HCT116 (cell line): ENCODE data around the gene MED13L. TPM values are rescaled to one million over a fixed set of nuclear protein-coding genes. Genes with fewer than 3 reads are reported as not detected.

Source experiments
- ATAC-seq: fragments of 200-7000 bp; cut with Tn5 transposase; 2 replicates; pipeline ENCODE4 v1.9.1; 2020; ENCODE audit warnings: mild to moderate bottlenecking, moderate library complexity
- BruUV-seq: library from RNA; stranded (reverse); fragments of 400-500 nt; replicated peaks from 2 replicates; lab custom pipeline; 2021; lab: Mats Ljungman, UMichigan
- CTCF ChIA-PET: fragments of 300-600 bp; sonication (Branson Sonifier 250); formaldehyde crosslinking; loops from one replicate; lab custom pipeline; 2021; ENCODE audit warnings: antibody characterized with exemption; lab: Charles Lee
- POLR2A ChIA-PET: fragments of 300-600, 350-600 bp; sonication (Branson Sonifier 250); formaldehyde crosslinking; loops from one replicate; lab custom pipeline; 2021; ENCODE audit warnings: antibody characterized with exemption; lab: Charles Lee
- RAD21 ChIA-PET, 2 experiments: fragments of 300-600 bp; sonication (Branson Sonifier 250); formaldehyde crosslinking; loops; one replicate each; lab custom pipeline; 2023; ENCODE audit warnings: low total read pairs in 2 of 2; ENCODE audit not compliant: uncharacterized antibody in 2 of 2, unreplicated experiment in 2 of 2, low non-redundant PET in 1 of 2; lab: Charles Lee
- DNase-seq: peaks from one replicate; pipeline ENCODE4 v3.0.0-alpha.2; 2010; ENCODE audit warnings: low read depth, low spot score
- H2AFZ ChIP-seq: fragments of 200-600 bp; shearing (Covaris generic), sonication (generic); 2 replicates; pipeline ENCODE4 v1.6.1; 2017; ENCODE audit warnings: low read depth, mixed run types, mixed read lengths, antibody characterized with exemption, low read length; ENCODE audit not compliant: poor library complexity, severe bottlenecking
- H3K27ac ChIP-seq: 2 replicates; pipeline ENCODE4 v1.5.1; 2012; ENCODE audit warnings: low read depth, low read length
- H3K27me3 ChIP-seq: fragments of 200-600 bp; sonication (generic); 2 replicates; pipeline ENCODE4 v1.6.1; 2016; ENCODE audit warnings: mixed run types, low read length, mixed read lengths; ENCODE audit not compliant: insufficient read depth
- H3K36me3 ChIP-seq, 2 experiments: fragments of 200-500 bp in 1 of 2; fragments of 200-600 bp in 1 of 2; sonication (Bioruptor generic) in 1 of 2; sonication (generic) in 1 of 2; 2 replicates each; pipeline versions ENCODE4 v1.5.1 to v1.6.1; 2014 to 2016; ENCODE audit warnings: low read length in 2 of 2, inconsistent platforms in 1 of 2, mixed read lengths in 1 of 2, mixed run types in 1 of 2; ENCODE audit not compliant: insufficient read depth in 2 of 2, control insufficient read depth in 1 of 2
- H3K4me1 ChIP-seq, 2 experiments: fragments of 200-600 bp in 1 of 2; sonication (generic) in 1 of 2; 2 replicates each; pipeline versions ENCODE4 v1.5.1 to v1.6.1; 2012 to 2017; ENCODE audit warnings: low read length in 2 of 2, inconsistent platforms in 1 of 2, mild to moderate bottlenecking in 1 of 2, mixed read lengths in 1 of 2, mixed run types in 1 of 2, moderate library complexity in 1 of 2; ENCODE audit not compliant: insufficient read depth in 2 of 2, control insufficient read depth in 1 of 2
- H3K4me2 ChIP-seq: fragments of 200-600 bp; sonication (generic); 2 replicates; pipeline ENCODE4 v1.6.1; 2017; ENCODE audit warnings: mixed run types, low read length, mixed read lengths
- H3K4me3 ChIP-seq, 2 experiments: fragments of 200-600 bp in 1 of 2; sonication (generic) in 1 of 2; replicated peaks in 1 of 2; 2 replicates each; pipeline ENCODE4 v1.5.1; 2011 to 2016; ENCODE audit warnings: low read length in 2 of 2, control low read depth in 1 of 2, low read depth in 1 of 2, mild to moderate bottlenecking in 1 of 2, mixed read lengths in 1 of 2, mixed run types in 1 of 2
- H3K79me2 ChIP-seq: fragments of 200-600 bp; sonication (generic); 2 replicates; pipeline ENCODE4 v1.6.1; 2017; ENCODE audit warnings: mild to moderate bottlenecking, mixed run types, low read length, moderate library complexity, mixed read lengths; ENCODE audit not compliant: insufficient read depth
- H3K9ac ChIP-seq: fragments of 200-600 bp; sonication (generic); 2 replicates; pipeline ENCODE4 v1.6.1; 2016; ENCODE audit warnings: low read length, mixed read lengths
- H3K9me2 ChIP-seq: fragments of 200-600 bp; sonication (generic), shearing (Covaris generic); 2 replicates; pipeline ENCODE4 v1.6.1; 2017; ENCODE audit warnings: mixed run types, mild to moderate bottlenecking, moderate library complexity; ENCODE audit not compliant: insufficient read depth
- H3K9me3 ChIP-seq, 2 experiments: fragments of 200-500 bp in 1 of 2; fragments of 200-600 bp in 1 of 2; sonication (Bioruptor generic) in 1 of 2; sonication (generic) in 1 of 2; 2 replicates each; pipeline ENCODE4 v1.6.1; 2014 to 2017; ENCODE audit warnings: low read length in 2 of 2, mixed read lengths in 2 of 2, inconsistent platforms in 1 of 2, low read depth in 1 of 2, mild to moderate bottlenecking in 1 of 2, mixed run types in 1 of 2, moderate library complexity in 1 of 2; ENCODE audit not compliant: control insufficient read depth in 1 of 2, insufficient read depth in 1 of 2
- H4K20me1 ChIP-seq: fragments of 200-600 bp; sonication (generic), shearing (Covaris generic); 2 replicates; pipeline ENCODE4 v1.6.1; 2017; ENCODE audit warnings: mixed run types, mild to moderate bottlenecking, moderate library complexity; ENCODE audit not compliant: insufficient read depth
- ATF3 ChIP-seq: IDR thresholded peaks from 2 replicates; pipeline ENCODE4 v1.6.1; 2012
- EGR1 ChIP-seq: IDR thresholded peaks from 2 replicates; pipeline ENCODE4 v1.6.1; 2012; ENCODE audit warnings: low read depth
- EZH2phosphoT487 ChIP-seq: fragments of 200-600 bp; IDR thresholded peaks from 2 replicates; pipeline ENCODE4 v1.6.1; 2018; ENCODE audit warnings: antibody characterized with exemption, borderline replicate concordance
- FOSL1 ChIP-seq: IDR thresholded peaks from 2 replicates; pipeline ENCODE4 v1.6.1; 2012; ENCODE audit warnings: low read depth
- SRF ChIP-seq: IDR thresholded peaks from 2 replicates; pipeline ENCODE4 v1.6.1; 2012; ENCODE audit warnings: low read depth
- TCF7L2 ChIP-seq: IDR thresholded peaks from 2 replicates; pipeline ENCODE4 v1.7.0; 2011; ENCODE audit warnings: borderline replicate concordance, inconsistent platforms; ENCODE audit not compliant: insufficient read depth, insufficient read length; ENCODE audit errors: extremely low read depth
- ZBTB33 ChIP-seq: IDR thresholded peaks from 2 replicates; pipeline ENCODE4 v1.6.1; 2011; ENCODE audit warnings: mild to moderate bottlenecking, low read length, moderate library complexity; ENCODE audit not compliant: insufficient replicate concordance; ENCODE audit errors: extremely low read depth
- ZFX ChIP-seq: fragments of 450-650 bp; IDR thresholded peaks from 2 replicates; pipeline ENCODE4 v1.6.1; 2017
- intact Hi-C: fragments of 100-400 bp; cut with micrococcal nuclease; formaldehyde crosslinking; loops from 2 replicates; pipeline ENCODE4 v1.10.0; 2022
- total RNA-seq: library from RNA; stranded (reverse); gene quantifications from one replicate; pipeline ENCODE4 v1.2.1, GENCODE V29; 2021; ENCODE audit not compliant: unreplicated experiment
- TF ChIP-seq, protein P1 (sequence below): IDR thresholded peaks from 2 replicates; pipeline ENCODE4 v1.6.1; 2012; ENCODE audit warnings: low read depth
- TF ChIP-seq, protein P2 (sequence below): IDR thresholded peaks from 2 replicates; pipeline ENCODE4 v1.6.1; 2012

MED13L gene
- total RNA-seq, 1 experiment from 2014 or later: 176 TPM

GRCh38 chr12:116180448-116180847 is 97.0 kb downstream of the MED13L start:
- Histone ChIP-seq H3K9me3 (no peaks in the 10 kb centered on the region), H3K79me2 (peaks cover 100% of the 10 kb centered on the region), H3K4me1 (peaks cover 0 to 7% of the 10 kb centered on the region in 2 experiments; a peak in 2 of 4 replicates), H3K4me2 (no peak overlapping the region), H3K36me3 (no peaks in the 10 kb centered on the region), H4K20me1 (peaks cover 66% of the 10 kb centered on the region; the same call in 1 of the 2 replicates), H3K27ac (no peak overlapping the region), H2AFZ (no peak overlapping the region), H3K27me3 (no peaks in the 10 kb centered on the region), H3K4me3 (no peak overlapping the region), H3K9me2 (no peaks in the 10 kb centered on the region), H3K9ac (no peak overlapping the region)
- ChIA-PET POLR2A (no interaction called here), CTCF (no interaction called here), RAD21 (no interaction called here)
- DNase-seq: no peak
- no peak for ATAC-seq
- intact Hi-C loops: no loop called here
- no TSS peak for BruUV-seq
- TF ChIP-seq ZBTB33 (no peak), EGR1 (no peak), ATF3 (no peak)

DNA sequence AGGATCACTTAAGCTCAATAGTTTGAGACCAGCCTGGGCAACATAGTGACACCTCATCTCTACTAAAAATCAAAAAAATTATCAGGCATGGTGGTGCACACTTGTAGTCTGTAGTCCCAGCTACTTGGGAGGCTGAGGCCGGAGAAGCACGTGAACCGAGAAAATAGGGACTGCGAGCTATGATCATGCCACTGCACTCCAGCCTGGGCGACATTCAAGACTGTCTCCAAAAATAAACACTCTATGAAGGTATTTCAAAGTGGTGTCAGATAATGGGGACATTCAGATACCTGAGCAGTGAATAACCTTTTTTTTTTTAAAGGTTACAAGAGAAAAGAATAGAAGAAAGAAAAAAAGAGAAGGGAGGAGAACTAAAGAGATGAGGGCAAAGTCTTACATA is 98.1 kb downstream of the MED13L start:
- peaks cover 100% of the 10 kb centered on the region for H3K79me2 ChIP-seq
- CTCF ChIA-PET: no interaction called here

More for the DNA sequence above, 98.1 kb downstream of the MED13L start:
- no peak overlapping the region for H3K4me2 ChIP-seq
- H3K9me3 ChIP-seq: no peaks in the 10 kb centered on the region
- peaks cover 70% of the 10 kb centered on the region; the same call in 1 of the 2 replicates for H4K20me1 ChIP-seq
- H3K9ac ChIP-seq: no peak overlapping the region
- no peaks in the 10 kb centered on the region for H3K36me3 ChIP-seq
- peaks cover 0 to 7% of the 10 kb centered on the region in 2 experiments; a peak in 2 of 4 replicates for H3K4me1 ChIP-seq
- ATAC-seq (no peak), DNase-seq (no peak)
- BruUV-seq: no TSS peak
- H3K27ac ChIP-seq: no peak overlapping the region
- H3K27me3 ChIP-seq: no peaks in the 10 kb centered on the region
- POLR2A ChIA-PET: no interaction called here
- RAD21 ChIA-PET: no interaction called here
- no peaks in the 10 kb centered on the region for H3K9me2 ChIP-seq
- intact Hi-C loops: no loop called here
- TF ChIP-seq, protein P1, sequence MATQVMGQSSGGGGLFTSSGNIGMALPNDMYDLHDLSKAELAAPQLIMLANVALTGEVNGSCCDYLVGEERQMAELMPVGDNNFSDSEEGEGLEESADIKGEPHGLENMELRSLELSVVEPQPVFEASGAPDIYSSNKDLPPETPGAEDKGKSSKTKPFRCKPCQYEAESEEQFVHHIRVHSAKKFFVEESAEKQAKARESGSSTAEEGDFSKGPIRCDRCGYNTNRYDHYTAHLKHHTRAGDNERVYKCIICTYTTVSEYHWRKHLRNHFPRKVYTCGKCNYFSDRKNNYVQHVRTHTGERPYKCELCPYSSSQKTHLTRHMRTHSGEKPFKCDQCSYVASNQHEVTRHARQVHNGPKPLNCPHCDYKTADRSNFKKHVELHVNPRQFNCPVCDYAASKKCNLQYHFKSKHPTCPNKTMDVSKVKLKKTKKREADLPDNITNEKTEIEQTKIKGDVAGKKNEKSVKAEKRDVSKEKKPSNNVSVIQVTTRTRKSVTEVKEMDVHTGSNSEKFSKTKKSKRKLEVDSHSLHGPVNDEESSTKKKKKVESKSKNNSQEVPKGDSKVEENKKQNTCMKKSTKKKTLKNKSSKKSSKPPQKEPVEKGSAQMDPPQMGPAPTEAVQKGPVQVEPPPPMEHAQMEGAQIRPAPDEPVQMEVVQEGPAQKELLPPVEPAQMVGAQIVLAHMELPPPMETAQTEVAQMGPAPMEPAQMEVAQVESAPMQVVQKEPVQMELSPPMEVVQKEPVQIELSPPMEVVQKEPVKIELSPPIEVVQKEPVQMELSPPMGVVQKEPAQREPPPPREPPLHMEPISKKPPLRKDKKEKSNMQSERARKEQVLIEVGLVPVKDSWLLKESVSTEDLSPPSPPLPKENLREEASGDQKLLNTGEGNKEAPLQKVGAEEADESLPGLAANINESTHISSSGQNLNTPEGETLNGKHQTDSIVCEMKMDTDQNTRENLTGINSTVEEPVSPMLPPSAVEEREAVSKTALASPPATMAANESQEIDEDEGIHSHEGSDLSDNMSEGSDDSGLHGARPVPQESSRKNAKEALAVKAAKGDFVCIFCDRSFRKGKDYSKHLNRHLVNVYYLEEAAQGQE: no peak
- TF ChIP-seq TCF7L2: no peak
- TF ChIP-seq ZBTB33: no peak
- TF ChIP-seq, protein P2, sequence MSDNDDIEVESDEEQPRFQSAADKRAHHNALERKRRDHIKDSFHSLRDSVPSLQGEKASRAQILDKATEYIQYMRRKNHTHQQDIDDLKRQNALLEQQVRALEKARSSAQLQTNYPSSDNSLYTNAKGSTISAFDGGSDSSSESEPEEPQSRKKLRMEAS: no peak
- no peak for TF ChIP-seq EZH2phosphoT487
- no peak for TF ChIP-seq SRF
- no peak for TF ChIP-seq ZFX
- no peak for TF ChIP-seq ATF3
- no peak for TF ChIP-seq EGR1
- no peak for TF ChIP-seq FOSL1
- no peak overlapping the region for H3K4me3 ChIP-seq
- H2AFZ ChIP-seq: no peak overlapping the region
